ENCODE results near the gene FBXO48.

DNA sequence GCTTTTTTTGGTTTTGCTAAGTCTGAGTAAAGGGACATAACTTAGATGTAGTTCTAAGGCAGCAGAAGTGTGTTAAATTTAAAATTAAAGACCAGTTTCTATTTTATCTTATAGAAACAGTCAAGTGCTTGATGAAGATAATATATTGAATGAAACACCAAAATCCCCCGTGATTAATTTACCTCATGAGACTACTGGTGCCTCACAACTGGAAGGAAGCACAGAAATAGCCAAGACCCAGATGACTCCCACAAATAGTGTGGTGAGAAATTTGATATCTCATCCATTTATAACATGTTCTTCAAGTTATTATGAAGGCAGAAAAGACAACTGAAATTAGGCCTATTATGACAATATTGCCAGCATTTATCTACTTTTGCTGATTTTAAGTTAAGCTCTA, 45.9 kb upstream of the FBXO48 start:
- TF ChIP-seq, protein P1, sequence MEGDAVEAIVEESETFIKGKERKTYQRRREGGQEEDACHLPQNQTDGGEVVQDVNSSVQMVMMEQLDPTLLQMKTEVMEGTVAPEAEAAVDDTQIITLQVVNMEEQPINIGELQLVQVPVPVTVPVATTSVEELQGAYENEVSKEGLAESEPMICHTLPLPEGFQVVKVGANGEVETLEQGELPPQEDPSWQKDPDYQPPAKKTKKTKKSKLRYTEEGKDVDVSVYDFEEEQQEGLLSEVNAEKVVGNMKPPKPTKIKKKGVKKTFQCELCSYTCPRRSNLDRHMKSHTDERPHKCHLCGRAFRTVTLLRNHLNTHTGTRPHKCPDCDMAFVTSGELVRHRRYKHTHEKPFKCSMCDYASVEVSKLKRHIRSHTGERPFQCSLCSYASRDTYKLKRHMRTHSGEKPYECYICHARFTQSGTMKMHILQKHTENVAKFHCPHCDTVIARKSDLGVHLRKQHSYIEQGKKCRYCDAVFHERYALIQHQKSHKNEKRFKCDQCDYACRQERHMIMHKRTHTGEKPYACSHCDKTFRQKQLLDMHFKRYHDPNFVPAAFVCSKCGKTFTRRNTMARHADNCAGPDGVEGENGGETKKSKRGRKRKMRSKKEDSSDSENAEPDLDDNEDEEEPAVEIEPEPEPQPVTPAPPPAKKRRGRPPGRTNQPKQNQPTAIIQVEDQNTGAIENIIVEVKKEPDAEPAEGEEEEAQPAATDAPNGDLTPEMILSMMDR (IDR thresholded peaks at IDR 0.05), result no peak
- no peak for TF ChIP-seq POLR2A (IDR thresholded peaks at IDR 0.05)

Measured in adrenal gland (tissue), 5 donors.